Gastrocnemius medialis (tissue), 4 donors: ENCODE data around the gene LOC128125822.

Source experiments
- POLR2A ChIP-seq, 2 donors: fragments of 450-650 bp; IDR thresholded peaks; one replicate each; pipeline ENCODE4 v1.6.1; 2017; ENCODE audit warnings: antibody characterized with exemption in 2 of 2, mild to moderate bottlenecking in 2 of 2, moderate library complexity in 2 of 2
- TF ChIP-seq, protein P1 (sequence below), 5 experiments: fragments of 450-650 bp in 3 of 5; fragments of 200-600 bp in 2 of 5; sonication (generic) in 2 of 5; IDR thresholded peaks in 4 of 5; conservative IDR thresholded peaks in 1 of 5; 1 replicate in 4 of 5; 2 replicates in 1 of 5; pipeline ENCODE4 v1.5.1; 2016 to 2019; ENCODE audit warnings: antibody characterized with exemption in 5 of 5, mild to moderate bottlenecking in 3 of 5, moderate library complexity in 3 of 5

DNA sequence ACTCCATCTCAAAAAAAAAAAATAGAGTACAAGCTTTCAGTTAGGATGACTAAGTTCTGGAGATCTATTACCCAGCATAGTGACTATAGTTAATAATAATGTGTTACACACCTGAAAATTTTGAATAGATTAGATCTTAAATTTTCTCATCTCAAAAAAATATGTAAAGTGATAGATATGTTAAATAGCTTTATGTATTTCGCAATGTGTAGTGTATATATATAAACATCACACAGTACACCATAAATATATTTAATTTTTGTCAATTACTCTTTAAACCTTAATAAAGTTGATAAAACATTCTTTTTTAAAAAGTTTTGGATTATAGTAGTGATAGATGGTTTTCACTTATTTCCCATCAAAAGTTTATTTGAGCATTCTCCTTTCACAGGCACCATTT lies 25.6 kb upstream of the LOC128125822 start:
- TF ChIP-seq, protein P1, sequence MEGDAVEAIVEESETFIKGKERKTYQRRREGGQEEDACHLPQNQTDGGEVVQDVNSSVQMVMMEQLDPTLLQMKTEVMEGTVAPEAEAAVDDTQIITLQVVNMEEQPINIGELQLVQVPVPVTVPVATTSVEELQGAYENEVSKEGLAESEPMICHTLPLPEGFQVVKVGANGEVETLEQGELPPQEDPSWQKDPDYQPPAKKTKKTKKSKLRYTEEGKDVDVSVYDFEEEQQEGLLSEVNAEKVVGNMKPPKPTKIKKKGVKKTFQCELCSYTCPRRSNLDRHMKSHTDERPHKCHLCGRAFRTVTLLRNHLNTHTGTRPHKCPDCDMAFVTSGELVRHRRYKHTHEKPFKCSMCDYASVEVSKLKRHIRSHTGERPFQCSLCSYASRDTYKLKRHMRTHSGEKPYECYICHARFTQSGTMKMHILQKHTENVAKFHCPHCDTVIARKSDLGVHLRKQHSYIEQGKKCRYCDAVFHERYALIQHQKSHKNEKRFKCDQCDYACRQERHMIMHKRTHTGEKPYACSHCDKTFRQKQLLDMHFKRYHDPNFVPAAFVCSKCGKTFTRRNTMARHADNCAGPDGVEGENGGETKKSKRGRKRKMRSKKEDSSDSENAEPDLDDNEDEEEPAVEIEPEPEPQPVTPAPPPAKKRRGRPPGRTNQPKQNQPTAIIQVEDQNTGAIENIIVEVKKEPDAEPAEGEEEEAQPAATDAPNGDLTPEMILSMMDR (IDR thresholded peaks at IDR 0.05 in 4 of 5, conservative IDR thresholded peaks at IDR 0.05 in 1 of 5), result no peak
- TF ChIP-seq POLR2A (IDR thresholded peaks at IDR 0.05), result no peak
